GM19397 (cell line): ENCODE data around the gene COG1.

Experiments
- ATAC-seq: cut with Tn5 transposase; IDR thresholded peaks from one replicate; pipeline ENCODE4 v1.9.1; 2021; ENCODE audit warnings: mild to moderate bottlenecking, moderate library complexity; ENCODE audit not compliant: unreplicated experiment

The COG1 gene

DNA sequence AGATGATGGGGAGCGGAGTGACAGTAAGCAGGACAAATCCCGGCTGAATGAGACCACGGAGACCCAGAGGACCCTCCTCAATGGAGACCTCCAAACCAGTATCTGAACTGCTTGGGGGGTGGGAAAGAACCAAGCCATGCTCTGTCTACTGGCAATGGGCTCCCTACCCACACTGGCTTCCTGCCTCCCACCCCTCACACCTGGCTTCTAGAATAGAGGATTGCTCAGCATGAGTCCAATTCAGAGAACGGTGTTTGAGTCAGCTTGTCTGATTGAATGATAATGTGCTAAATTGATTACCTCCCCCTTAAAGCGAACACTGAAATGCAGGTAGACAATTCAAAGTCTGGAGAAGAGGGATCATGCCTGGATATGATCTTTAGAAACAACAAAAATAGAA, 22.5 kb upstream of the COG1 start:
- ATAC-seq, result no peak

DNA sequence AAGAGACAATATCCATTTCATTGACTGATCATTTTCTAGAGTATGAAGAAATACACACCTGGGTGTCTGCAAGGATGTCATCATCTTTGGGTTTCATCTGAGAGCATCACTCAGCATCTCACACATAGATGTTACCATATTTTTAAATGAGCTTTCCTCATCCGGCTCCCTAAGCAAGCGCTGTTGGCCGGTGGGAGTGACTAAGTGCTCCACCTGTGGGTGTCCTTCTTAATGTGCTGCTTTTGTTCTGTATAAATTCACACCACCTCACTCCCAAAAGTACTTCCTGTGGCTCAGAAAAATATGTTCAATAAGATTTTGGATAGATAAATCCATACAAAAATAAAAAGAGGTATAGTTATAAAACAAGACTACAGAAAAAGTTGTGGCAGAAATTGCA, 20.6 kb upstream of the COG1 start:
- ATAC-seq, result no peak

DNA sequence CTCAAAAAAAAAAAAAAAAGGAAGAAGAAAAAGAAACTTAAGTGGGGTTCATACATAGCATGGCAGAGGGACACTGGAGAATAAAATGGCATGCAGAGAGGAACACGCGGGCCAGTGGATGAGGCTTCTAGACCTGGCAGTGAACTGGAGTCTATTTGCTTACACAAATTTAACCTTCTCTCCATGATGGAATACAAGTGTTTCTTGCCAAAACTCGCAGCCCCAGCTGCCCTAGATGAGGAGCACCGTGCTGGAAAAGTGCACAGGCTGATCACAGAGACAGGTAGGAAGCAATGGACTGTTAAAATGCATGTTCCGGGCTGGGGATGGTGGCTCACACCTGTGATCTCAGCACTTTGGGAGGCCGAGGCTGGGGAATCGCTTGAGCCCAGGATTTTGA, 18.7 kb upstream of the COG1 start:
- ATAC-seq, result no peak

DNA sequence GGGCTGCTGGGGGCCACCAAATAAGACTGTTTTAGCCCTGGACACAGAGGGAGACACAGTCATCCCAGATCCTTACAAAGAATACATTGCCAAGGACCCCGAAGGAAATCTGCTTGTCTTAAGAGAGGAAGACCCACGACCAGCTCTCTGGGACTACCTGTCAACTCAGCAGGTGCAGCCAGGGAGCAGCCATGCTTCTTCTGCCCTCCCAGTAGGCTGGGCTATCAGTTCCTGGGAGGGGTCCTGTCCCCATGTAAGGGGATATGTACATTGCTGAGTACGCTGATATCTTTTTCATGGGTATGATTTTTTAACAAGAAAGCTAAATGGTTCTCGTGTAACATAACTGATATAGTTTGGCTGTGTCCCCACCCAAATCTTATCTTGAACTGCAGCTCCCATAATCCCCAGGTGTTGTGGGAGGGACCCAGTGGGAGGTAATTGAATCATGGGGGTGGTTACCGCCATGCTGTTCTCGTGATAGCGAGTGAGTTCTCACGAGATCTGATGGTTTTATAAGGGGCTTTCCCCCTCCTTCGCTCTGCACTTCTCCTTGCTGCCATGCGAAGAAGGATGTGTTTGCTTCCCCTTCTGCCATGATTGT, 16.8 kb upstream of the COG1 start:
- ATAC-seq, result no peak

DNA sequence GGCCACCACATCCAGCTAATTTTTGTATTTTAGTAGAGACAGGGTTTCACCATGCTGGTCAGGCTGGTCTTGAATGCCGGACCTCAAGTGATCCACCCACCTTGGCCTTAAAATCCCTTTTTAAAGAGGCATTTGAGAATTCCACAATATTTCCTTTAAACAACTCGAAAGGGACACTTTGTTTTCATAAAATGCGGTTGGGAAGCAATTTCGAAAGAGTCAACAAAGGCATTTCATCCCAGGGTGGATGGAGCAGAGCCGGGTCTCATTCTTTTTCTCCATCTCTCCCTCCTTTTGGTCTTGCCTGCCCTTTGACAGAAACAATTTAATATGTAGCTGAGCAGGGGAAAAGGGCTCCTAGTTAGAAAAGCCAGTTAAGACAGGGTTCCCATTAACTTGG, 13.5 kb upstream of the COG1 start:
- no peak for ATAC-seq

DNA sequence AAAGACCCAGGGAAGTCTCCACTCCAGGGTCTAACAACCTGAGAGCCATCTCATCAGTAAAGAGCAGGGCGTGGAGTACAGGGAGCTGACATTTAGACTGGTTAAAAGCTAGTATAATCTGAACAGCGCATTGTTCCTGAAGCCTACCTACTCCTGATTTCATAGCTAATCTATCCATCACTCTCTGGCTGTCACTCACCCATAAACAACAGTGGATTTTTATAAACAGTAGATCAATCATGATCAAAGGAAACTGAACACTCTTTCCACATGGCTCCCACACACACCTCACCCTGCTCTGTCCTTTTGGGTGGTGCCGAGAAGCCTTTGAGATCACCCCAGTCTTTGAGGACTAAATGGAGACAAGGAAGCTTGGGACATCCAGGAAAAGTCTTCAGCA, 13.0 kb upstream of the COG1 start:
- no peak for ATAC-seq

DNA sequence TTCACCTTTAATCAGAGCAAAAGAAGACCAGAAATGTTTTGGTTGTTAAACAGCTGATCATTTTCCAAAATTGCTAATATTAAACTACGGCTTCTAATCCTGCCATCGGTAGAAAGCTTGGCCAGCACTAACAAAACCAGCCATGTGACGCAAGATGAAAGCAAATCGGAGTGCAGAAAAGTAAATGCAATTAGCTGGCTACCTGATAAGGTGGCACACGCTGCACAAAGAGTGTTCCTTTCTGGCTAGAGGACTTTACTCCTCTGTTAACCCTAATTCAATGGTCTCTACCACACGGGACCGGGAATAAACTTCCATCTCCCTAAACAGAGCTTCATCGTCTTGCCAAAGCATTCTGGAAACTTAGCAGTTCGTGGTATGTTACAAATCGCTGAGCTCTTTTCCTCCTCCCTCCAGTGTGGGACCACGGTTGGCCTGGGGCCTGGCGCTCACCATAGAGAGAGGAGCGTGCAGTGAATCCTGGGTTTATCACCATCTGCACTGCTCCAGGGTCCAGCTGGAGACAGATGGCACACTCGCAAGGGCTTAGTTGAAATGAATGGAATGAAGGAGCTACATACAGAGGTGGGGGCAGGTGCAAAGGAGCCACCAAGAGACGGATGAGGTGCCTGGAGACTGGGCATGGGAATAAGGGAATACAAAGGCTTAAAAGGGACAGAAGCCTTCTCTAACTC, 10.1 kb upstream of the COG1 start:
- ATAC-seq, result no peak

DNA sequence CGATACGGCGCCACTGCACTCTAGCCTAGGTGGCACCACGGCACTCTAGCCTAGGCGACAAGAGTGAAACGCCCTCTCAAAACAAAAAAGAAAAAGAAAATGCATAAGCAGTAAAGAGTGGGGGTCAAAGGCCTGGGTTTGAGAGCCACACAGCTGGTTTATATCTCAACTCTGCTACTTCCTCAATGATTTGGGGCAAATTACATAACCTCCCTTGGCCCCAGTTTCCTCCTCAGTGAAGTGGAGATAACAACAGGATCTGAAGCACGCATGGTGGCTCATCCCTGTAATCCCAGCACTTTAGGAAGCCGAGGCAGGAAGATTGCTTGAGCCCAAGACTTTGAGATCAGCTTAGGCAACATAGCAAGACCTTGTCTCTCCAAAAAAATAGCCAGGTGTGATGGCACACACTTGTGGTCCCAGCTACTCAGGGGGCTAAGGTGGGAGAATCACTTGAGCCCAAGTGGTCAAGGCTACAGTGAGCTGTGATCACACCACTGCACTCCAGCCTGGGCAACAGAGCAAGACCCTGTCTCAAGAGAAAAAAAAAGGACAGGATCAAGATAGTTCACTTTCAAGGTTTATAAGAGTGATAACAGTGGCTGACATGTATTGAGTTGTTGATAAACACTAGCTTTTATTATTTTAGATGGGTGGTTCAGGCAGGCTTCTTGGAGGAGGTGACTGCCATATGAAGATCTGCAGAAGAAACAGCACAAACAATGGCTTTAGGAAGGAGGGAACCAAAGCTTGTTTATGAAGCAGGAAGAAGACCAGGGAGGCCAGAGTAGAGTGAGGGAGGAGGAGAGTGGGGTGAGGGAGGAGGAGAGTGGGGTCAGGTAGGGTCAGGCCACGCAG, 8.5 kb upstream of the COG1 start:
- no peak for ATAC-seq

DNA sequence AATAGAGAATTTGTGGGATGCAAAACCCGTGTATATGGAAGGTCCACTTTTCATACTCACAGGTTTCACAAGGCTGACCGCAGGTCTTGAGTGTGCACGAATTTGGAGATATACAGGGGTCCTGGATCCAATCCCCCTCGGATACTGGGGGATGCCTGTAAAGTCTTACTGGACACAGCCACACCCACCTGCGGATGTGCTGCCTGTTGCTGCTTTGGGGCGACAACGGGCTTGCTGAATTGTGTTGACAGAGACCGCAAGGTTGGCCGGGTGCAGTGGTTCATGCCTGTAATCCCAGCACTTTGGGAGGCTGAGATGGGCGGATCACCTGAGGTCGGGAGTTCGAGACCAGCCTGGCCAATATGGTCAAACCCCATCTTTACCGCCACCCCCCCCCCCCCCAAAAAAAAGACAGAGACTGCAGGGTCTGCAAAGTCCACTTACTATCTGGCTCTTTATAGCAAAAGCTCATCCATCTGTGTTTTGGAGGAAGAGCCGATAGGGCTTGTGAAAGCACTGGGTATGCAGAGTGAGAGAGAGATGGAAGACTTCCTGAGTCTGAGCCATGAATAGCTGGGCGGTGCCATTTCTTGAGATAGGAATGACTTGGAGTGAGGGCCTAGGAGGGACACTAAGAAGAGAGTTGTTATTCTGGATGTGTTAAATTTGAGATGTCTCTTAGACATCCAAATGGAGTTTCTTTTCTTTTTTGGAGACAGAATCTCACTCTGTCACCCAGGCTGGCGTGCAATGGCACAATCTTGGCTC, 6.4 kb upstream of the COG1 start:
- no peak for ATAC-seq

DNA sequence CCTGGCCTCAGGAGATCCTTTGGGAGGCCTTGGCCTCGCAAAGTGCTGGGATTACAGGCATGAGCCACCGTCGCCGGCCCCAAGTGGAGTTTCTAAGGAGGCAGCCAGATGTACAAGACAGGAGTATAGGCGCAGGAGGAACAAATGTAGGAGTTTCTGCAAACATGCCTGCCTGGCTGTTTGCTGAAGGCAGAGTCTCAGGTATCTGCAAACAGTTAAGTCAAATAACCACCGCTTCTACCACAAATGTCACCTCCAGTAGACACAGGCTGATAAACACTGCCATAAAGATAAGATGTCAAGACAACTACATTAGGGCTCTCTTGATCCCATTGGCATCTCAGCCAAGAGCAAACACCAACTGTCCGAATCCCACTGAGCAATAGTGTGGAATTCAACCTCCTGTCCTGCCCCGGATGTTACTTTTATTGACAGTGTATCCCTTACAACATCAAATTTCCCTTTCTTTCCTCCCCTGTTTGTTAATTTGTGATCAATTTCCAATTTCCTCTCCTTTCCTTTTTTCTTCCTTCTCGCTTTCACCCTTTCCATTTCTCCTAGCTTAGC, 5.6 kb upstream of the COG1 start:
- ATAC-seq, result no peak

DNA sequence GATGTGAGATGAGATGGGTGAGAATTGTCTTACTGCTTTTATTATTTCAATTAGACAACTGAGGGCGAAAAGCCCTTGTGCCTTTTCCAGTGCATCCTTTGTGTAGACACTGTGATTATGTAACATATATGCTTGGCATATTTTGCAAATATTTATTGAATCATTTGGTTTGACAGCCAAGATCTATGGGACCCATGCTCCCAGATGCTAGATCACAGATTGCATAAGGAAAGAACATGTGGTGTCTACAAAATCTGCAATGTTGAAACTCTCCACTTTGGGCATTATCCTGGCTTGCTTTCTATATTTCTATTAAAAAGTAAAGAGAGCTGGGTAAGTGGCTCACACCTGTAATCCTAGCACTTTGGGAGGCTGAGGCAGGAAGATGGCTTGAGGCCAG, 4.8 kb upstream of the COG1 start:
- ATAC-seq, result no peak

DNA sequence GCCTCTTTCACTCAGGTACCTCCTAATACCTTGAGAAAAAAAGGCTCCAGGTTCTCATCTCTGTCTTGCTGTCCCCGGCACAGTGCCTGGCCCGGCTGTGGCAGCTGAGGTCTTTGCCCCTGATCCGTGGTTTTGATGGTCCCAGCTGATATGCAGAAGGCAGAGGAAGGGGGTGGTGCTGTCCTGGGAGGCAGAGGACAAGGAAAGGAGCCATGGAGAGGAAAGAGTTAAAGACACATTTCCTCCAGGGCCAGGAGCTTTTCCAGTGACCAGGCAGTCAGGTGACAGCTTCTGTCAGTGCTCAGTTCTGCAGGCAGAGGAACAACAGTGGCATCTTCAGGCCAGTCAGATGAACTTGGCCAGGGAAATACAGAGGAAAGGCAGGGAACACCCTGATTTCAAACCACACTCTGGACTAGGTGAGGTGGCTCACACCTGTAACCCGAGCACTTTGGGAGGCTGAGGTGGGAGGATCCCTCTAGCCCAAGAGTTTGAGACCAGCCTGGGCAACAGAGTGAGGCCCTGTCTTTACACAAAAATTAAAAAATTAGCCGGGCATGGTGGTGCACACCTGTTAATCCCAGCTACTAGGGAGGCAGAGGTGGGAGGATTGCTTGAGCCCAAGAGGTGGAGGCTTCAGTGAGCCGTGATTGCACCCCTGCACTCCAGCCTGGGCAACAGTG, 3.3 kb upstream of the COG1 start:
- no peak for ATAC-seq

DNA sequence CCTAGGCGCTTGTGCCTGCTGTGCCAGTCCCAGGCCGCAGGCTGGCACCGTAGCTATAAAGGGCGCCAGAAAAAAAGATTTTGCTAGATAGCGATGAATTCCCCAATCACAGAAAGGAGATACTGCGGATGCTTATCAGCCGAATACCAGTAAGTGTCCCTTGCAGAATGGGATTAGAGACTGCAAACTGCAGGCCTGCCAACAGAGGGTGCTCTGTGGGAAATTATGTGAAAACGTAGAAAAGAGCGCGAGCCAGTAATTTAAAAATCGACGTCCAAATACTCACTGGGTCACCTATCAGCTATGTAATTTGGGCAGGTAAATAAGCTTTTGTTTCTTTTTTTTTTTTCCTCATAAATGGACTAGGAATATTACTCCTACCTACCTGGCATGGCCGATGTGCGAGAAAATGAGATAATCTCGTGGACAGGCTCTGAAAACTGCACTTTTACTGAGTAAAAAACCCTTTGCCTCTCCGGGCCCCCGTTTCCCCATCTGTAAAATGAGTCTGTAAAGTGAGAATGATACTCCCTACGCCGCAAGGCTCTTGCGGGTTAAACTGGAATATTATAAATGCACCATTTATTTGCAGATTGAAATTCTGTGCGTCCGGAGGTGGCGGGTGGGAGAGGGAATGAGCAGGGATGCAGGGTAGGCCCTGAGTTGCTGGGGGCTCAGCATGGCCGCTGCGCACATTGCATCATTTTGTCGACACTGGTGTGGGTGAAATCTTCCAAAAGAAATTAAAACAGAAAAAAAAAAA, 1.2 kb upstream of the COG1 start:
- ATAC-seq, result no peak

DNA sequence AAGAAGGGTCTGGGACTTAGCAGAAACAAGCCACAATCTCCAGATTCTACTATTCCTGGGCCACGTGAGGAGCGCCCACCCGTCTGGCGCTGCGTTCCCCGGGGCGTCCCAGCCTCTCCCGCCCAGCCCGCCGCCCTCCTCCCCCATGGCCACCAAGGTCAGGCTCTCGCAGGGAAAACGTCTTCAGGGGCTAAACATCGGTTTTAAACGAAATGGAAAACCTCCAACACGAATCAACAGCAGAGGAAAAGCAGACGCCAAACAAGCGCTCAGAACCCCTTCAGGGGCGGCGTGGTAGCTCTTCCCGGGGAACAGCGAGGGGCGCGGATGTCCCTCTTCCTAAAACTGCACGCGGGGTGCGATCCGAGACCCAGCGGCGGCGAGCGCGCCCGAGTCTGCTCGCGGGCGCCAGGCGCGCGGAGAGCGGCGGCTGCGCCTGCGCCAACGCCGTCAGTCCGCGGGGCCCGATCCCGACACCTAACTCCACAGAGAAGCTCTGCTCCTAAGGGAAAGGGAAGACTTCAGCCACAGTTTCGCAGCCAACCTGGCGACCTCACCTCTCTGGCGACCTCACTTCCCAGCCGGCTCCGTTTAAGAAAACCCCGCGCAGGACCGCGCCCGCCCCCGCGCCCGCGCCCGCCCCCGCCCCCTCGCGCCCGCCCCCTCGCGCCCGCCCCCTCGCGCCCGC, 505 bp upstream of the COG1 start:
- ATAC-seq, result peak; percentile 54

DNA sequence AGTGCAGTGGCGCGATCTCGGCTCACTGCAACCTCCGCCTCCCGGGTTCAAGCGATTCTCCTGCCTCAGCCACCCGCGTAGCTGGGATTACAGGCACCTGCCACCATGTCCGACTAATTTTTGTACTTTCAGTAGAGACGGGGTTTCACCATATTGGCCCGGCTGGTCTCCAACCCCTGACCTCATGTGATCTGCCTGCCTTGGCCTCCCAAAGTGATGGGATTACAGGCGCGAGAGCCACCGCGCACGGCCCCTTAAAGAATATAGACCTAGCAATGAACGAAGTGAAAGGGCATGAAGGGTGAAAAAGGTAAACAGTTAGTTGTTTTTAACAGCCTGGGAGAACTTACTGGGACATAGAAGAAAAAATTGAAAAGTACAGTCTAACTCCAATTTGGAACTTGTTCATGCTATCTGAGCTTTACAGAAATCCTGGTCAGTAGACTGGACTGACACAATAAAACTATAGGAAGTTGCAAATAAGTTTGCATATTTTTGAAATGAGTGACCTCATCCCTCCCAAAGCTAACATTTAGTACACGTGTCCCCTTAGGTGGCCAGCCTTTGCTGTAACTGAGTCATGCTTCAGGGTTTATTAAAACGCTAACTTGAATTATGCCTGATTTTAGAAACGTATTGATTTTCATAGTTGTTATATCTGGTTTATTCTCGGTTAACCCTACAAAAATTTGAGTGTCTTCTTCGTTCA, 1.8 kb downstream of the COG1 start:
- no peak for ATAC-seq

DNA sequence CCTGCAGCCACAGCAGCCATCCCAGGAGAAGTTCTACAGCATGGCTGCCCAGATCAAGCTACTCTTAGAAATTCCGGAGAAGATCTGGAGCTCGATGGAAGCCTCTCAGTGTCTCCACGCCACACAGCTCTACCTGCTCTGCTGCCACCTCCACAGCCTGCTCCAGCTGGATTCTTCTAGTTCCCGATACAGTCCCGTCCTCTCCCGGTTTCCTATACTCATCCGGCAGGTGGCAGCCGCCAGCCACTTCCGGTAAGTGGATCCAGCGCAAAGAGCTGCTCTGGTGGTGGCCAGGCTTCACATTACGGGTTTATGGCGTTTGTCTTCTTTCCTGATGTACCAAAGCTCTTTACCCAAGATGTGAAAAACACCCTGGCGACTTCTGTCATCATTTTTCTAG, 3.6 kb downstream of the COG1 start:
- no peak for ATAC-seq

DNA sequence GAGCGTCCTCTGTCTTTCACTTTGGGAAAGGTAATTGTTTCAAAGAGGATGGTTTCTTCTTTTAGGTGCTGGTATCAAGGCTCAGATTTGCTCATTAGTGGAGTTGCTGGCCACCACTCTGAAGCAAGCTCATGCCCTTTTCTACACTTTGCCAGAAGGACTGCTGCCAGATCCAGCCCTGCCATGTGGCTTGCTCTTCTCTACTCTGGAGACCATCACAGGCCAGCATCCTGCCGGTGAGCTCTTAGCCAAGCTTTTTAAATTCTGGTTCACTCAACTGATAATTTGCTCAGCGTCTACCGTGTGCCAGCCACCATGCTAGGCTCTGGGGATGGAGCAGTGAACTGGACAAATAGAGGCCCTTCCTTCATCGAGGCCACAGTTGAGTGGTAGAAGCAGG, 4.3 kb downstream of the COG1 start:
- no peak for ATAC-seq

DNA sequence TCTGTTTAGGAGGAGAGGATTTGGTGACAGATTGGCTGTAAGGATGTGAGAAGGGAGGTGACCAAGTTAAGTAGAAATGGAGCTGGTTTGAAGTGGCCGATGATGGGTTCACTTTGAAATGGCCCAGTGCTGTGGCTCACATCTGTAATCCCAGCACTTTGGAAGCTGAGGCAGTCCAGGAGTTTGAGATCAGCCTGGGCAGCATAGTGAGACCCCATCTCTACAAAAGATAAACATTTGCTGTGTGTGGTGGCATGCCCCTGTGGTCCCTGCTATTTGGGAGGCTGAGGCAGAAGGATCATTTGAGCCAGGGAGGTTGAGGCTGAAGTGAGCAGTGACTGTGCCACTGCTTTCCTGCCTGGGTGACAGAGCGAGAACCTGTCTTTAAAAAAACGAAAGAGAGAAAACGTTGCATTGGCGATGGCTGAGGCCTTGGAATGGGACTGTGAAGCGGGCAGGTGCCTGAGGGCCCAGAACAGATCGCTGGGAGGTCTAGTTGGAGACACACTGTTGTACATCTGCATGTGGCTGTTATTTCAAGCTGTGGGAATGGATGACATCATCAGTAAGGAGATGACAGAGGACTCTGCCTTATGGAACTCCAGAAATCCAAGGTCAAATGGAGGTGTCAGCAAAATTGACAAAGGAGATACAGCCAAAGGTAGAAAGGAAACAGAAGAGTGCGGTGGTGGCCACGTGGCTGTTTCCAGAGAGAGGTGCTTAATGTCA, 5.5 kb downstream of the COG1 start:
- ATAC-seq, result no peak
